Ascending aorta (tissue), 2 donors: Measurements from ENCODE around the gene UBE4A. TPM values are rescaled to one million over a fixed set of nuclear protein-coding genes. Genes with fewer than 3 reads are reported as not detected.

Experiments
- DNase-seq, 2 donors: peaks; one replicate each; pipeline ENCODE4 v3.0.0-alpha.2; 2019; ENCODE audit warnings: low spot score in 2 of 2
- H3K27ac ChIP-seq, 2 donors: fragments of 200-600 bp; sonication (generic); one replicate each; pipeline ENCODE4 v1.5.1; 2016 to 2017; ENCODE audit warnings: mild to moderate bottlenecking in 1 of 2
- H3K27me3 ChIP-seq: fragments of 200-600 bp; sonication (generic); one replicate; pipeline ENCODE4 v1.5.1; 2017
- H3K36me3 ChIP-seq, 2 donors: fragments of 200-600 bp; sonication (generic); one replicate each; pipeline ENCODE4 v1.5.1; 2016
- H3K4me1 ChIP-seq, 2 donors: fragments of 200-600 bp; sonication (generic); one replicate each; pipeline ENCODE4 v1.5.1; 2016 to 2017; ENCODE audit warnings: mild to moderate bottlenecking in 1 of 2
- H3K4me3 ChIP-seq, 2 donors: fragments of 200-600 bp; sonication (generic); one replicate each; pipeline ENCODE4 v1.5.1; 2016 to 2017; ENCODE audit warnings: mild to moderate bottlenecking in 1 of 2
- H3K9me3 ChIP-seq, 2 donors: fragments of 200-600 bp; sonication (generic); one replicate each; pipeline ENCODE4 v1.5.1; 2016
- CTCF ChIP-seq, 3 experiments: fragments of 200-600 bp in 2 of 3; fragments of 450-650 bp in 1 of 3; sonication (generic) in 2 of 3; IDR thresholded peaks; one replicate each; pipeline ENCODE4 v1.5.1; 2016 to 2019; ENCODE audit warnings: antibody characterized with exemption in 3 of 3, mild to moderate bottlenecking in 1 of 3, moderate library complexity in 1 of 3
- intact Hi-C: fragments of 100-400 bp; cut with DNase I; formaldehyde crosslinking; loops from one replicate; pipeline ENCODE4 v1.15.1; 2023
- total RNA-seq: library from RNA; depleted of rRNA; stranded (reverse); fragments of >200 nt; gene quantifications from one replicate; pipeline ENCODE4 v1.1.0, GENCODE V29; 2016

Gene UBE4A
- total RNA-seq, 1 donor from 2014 or later: 24.6 TPM

- H3K27me3 ChIP-seq: no peaks in the 10 kb centered on the region
- no peak for DNase-seq
- no peak overlapping the region for H3K27ac ChIP-seq
- H3K36me3 ChIP-seq: peaks cover 89 to 97% of the 10 kb centered on the region in 2 donors
- TF ChIP-seq CTCF (IDR thresholded peaks at IDR 0.05): no peak
- H3K9me3 ChIP-seq: no peaks in the 10 kb centered on the region
- no peak overlapping the region for H3K4me3 ChIP-seq
- intact Hi-C loops: no loop called here
- no peaks in the 10 kb centered on the region for H3K4me1 ChIP-seq
These were observed 24.3 kb downstream of the UBE4A start for GRCh38 chr11:118383657-118384056.

GRCh38 chr11:118396097-118396501 lies 36.7 kb downstream of the UBE4A start:
- DNase-seq: no peak
- intact Hi-C loops: no loop called here
- no peaks in the 10 kb centered on the region for H3K9me3 ChIP-seq
- H3K27me3 ChIP-seq: no peaks in the 10 kb centered on the region
- H3K4me1 ChIP-seq: peaks cover 0 to 5% of the 10 kb centered on the region in 2 donors
- TF ChIP-seq CTCF (IDR thresholded peaks at IDR 0.05): no peak
- H3K36me3 ChIP-seq: peaks cover 45 to 64% of the 10 kb centered on the region in 2 donors
- no peak overlapping the region for H3K27ac ChIP-seq
- no peak overlapping the region for H3K4me3 ChIP-seq

- intact Hi-C loops: no loop called here
- Histone ChIP-seq H3K4me3 (no peak overlapping the region), H3K9me3 (no peaks in the 10 kb centered on the region), H3K4me1 (peaks cover 0 to 9% of the 10 kb centered on the region in 2 donors), H3K27ac (no peak overlapping the region), H3K27me3 (no peaks in the 10 kb centered on the region), H3K36me3 (peaks cover 34 to 50% of the 10 kb centered on the region in 2 donors)
- DNase-seq: no peak
- TF ChIP-seq CTCF (IDR thresholded peaks at IDR 0.05): no peak
These were observed 38.0 kb downstream of the UBE4A start for GRCh38 chr11:118397448-118397847.

GRCh38 chr11:118398791-118399559 lies 39.6 kb downstream of the UBE4A start:
- Histone ChIP-seq H3K27ac (no peak overlapping the region), H3K4me3 (no peak overlapping the region), H3K9me3 (no peaks in the 10 kb centered on the region), H3K36me3 (peaks cover 20 to 35% of the 10 kb centered on the region in 2 donors), H3K4me1 (peaks cover 8 to 20% of the 10 kb centered on the region in 2 donors), H3K27me3 (no peaks in the 10 kb centered on the region)
- DNase-seq: no peak
- intact Hi-C loops: no loop called here
- no peak for TF ChIP-seq CTCF (IDR thresholded peaks at IDR 0.05)

- TF ChIP-seq CTCF (IDR thresholded peaks at IDR 0.05): peak in 1 of 3 experiments; percentile 17
- Histone ChIP-seq H3K9me3 (no peaks in the 10 kb centered on the region), H3K27me3 (no peaks in the 10 kb centered on the region), H3K4me3 (peak within 1 kb of the TSS; percentile 81 to 99), H3K4me1 (peaks cover 8 to 20% of the 10 kb centered on the region in 2 donors), H3K27ac (peak within 1 kb of the TSS; percentile 69 to 84), H3K36me3 (peaks cover 1 to 15% of the 10 kb centered on the region in 2 donors)
- peak; percentile 13 to 93 for DNase-seq
- intact Hi-C loops: loop anchor here (1.0 kb wide), 2 partner anchors 35 to 87 kb away; partner anchors contain the start of gene KMT2A
These were observed 41.9 kb downstream of the UBE4A start, which contains the start of gene ATP5MG for GRCh38 chr11:118401151-118401879. Gene ATP5MG (plus strand): TSS chr11:118401606. CDS start chr11:118401666, 60 bp downstream.
